Endothelial cell (in vitro differentiated cells): ENCODE data around the gene ATP6V1A. TPM values are rescaled to one million over a fixed set of nuclear protein-coding genes. Genes with fewer than 3 reads are reported as not detected.

Experiments
- DNase-seq: peaks from one replicate; pipeline ENCODE4 v3.0.0; 2021; ENCODE audit warnings: low spot score
- H3K27ac Mint-ChIP-seq: one replicate; pipeline ENCODE4 v1.8.0; 2021; ENCODE audit warnings: mixed read lengths, inconsistent platforms; ENCODE audit not compliant: unreplicated experiment
- H3K27me3 Mint-ChIP-seq: one replicate; pipeline ENCODE4 v1.8.0; 2021; ENCODE audit warnings: mild to moderate bottlenecking, moderate library complexity, mixed read lengths, inconsistent platforms; ENCODE audit not compliant: unreplicated experiment
- H3K36me3 Mint-ChIP-seq: one replicate; pipeline ENCODE4 v1.8.0; 2021; ENCODE audit warnings: mild to moderate bottlenecking, low read depth, mixed read lengths, inconsistent platforms; ENCODE audit not compliant: unreplicated experiment
- H3K4me1 Mint-ChIP-seq: one replicate; pipeline ENCODE4 v1.8.0; 2021; ENCODE audit warnings: mild to moderate bottlenecking, mixed read lengths, inconsistent platforms; ENCODE audit not compliant: unreplicated experiment
- H3K4me3 Mint-ChIP-seq: one replicate; pipeline ENCODE4 v1.8.0; 2021; ENCODE audit warnings: mild to moderate bottlenecking, mixed read lengths, inconsistent platforms; ENCODE audit not compliant: unreplicated experiment
- H3K9me3 Mint-ChIP-seq: one replicate; pipeline ENCODE4 v1.8.0; 2021; ENCODE audit warnings: mixed read lengths, inconsistent platforms; ENCODE audit not compliant: unreplicated experiment
- total RNA-seq: library from RNA; stranded (reverse); fragmentation: NEBNext Ultra II Directional; extraction: Animal tissue kit (Norgen Biotek cat#: 25700); gene quantifications from one replicate; pipeline ENCODE4 v1.2.1, GENCODE V29; 2021; ENCODE audit not compliant: unreplicated experiment
- TF ChIP-seq, protein P1 (sequence below): fragments of 200-600 bp; sonication (generic); IDR thresholded peaks from one replicate; pipeline ENCODE4 v1.5.0; 2021; ENCODE audit warnings: antibody characterized with exemption; ENCODE audit not compliant: unreplicated experiment

ATP6V1A gene
- total RNA-seq, 1 donor from 2014 or later, result 71.3 TPM

DNA sequence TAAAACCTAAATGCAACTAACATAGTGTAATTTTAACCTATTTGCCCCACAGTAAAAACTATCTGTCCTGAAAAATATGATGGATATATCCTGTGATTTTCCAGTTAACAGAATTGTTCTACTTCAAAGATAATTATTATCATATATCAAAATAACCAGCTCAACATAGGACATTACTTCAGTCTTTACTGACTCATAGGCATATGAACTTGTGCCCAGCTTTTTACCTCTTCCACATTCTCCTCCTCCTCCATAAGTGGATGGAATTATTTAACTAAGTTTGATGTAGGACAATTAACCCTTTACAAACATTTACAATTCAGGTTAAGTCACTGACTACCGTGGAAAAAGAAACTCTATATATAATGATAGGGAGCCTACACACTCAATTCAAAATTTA lies 27.5 kb upstream of the ATP6V1A start:
- no peaks in the 10 kb centered on the region for H3K4me1 Mint-ChIP-seq
- no peaks in the 10 kb centered on the region for H3K9me3 Mint-ChIP-seq
- no peak overlapping the region for H3K27ac Mint-ChIP-seq
- TF ChIP-seq, protein P1, sequence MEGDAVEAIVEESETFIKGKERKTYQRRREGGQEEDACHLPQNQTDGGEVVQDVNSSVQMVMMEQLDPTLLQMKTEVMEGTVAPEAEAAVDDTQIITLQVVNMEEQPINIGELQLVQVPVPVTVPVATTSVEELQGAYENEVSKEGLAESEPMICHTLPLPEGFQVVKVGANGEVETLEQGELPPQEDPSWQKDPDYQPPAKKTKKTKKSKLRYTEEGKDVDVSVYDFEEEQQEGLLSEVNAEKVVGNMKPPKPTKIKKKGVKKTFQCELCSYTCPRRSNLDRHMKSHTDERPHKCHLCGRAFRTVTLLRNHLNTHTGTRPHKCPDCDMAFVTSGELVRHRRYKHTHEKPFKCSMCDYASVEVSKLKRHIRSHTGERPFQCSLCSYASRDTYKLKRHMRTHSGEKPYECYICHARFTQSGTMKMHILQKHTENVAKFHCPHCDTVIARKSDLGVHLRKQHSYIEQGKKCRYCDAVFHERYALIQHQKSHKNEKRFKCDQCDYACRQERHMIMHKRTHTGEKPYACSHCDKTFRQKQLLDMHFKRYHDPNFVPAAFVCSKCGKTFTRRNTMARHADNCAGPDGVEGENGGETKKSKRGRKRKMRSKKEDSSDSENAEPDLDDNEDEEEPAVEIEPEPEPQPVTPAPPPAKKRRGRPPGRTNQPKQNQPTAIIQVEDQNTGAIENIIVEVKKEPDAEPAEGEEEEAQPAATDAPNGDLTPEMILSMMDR, result no peak
- no peak overlapping the region for H3K4me3 Mint-ChIP-seq
- H3K27me3 Mint-ChIP-seq, result no peaks in the 10 kb centered on the region
- no peaks in the 10 kb centered on the region for H3K36me3 Mint-ChIP-seq
- no peak for DNase-seq

- TF ChIP-seq, protein P1, result no peak
- DNase-seq, result no peak
- no peak overlapping the region for H3K27ac Mint-ChIP-seq
- no peaks in the 10 kb centered on the region for H3K27me3 Mint-ChIP-seq
- H3K9me3 Mint-ChIP-seq, result no peaks in the 10 kb centered on the region
- no peaks in the 10 kb centered on the region for H3K36me3 Mint-ChIP-seq
- H3K4me1 Mint-ChIP-seq, result no peaks in the 10 kb centered on the region
- H3K4me3 Mint-ChIP-seq, result no peak overlapping the region
Measured at GRCh38 chr3:113719758-113720157, 27.1 kb upstream of the ATP6V1A start.

- Mint-ChIP-seq H3K4me3 (no peak overlapping the region), H3K9me3 (no peaks in the 10 kb centered on the region), H3K27me3 (no peaks in the 10 kb centered on the region), H3K27ac (no peak overlapping the region), H3K4me1 (no peaks in the 10 kb centered on the region), H3K36me3 (no peaks in the 10 kb centered on the region)
- TF ChIP-seq, protein P1, result no peak
- DNase-seq, result no peak
Measured at GRCh38 chr3:113721636-113722035, 25.2 kb upstream of the ATP6V1A start.

- no peak overlapping the region for H3K27ac Mint-ChIP-seq
- H3K36me3 Mint-ChIP-seq, result no peaks in the 10 kb centered on the region
- no peaks in the 10 kb centered on the region for H3K4me1 Mint-ChIP-seq
- H3K4me3 Mint-ChIP-seq, result no peak overlapping the region
- H3K9me3 Mint-ChIP-seq, result no peaks in the 10 kb centered on the region
- TF ChIP-seq, protein P1, result no peak
- DNase-seq, result no peak
- H3K27me3 Mint-ChIP-seq, result no peaks in the 10 kb centered on the region
Measured at GRCh38 chr3:113728661-113729060, 18.2 kb upstream of the ATP6V1A start.

DNA sequence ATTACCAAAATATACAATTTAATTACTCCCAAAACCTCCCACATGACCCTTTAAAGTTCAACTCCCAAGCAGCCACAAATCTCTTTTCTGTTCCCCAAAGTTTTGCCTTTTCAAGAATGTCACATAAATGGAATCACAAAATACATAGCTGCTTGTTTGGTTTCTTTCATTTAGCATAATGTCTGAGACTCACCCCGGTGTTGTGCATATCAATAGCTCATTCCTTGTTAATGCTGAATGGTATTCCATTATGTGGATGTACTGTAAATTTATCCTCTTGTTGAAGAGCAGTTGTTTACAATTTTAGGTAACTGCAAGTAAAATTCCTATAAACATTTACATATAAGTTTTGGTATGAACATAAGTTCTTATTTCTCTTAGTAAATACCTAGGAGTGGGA lies 16.3 kb upstream of the ATP6V1A start:
- Mint-ChIP-seq H3K4me1 (no peaks in the 10 kb centered on the region), H3K4me3 (no peak overlapping the region), H3K9me3 (no peaks in the 10 kb centered on the region), H3K36me3 (no peaks in the 10 kb centered on the region), H3K27ac (no peak overlapping the region), H3K27me3 (no peaks in the 10 kb centered on the region)
- TF ChIP-seq, protein P1, result no peak
- DNase-seq, result no peak
